Measurements from ENCODE around the gene AGAP3.

Gene AGAP3

GRCh38 chr7:151117565-151117964, 31.3 kb downstream of the AGAP3 start:
- no peak overlapping the region for H3K4me3 ChIP-seq (ENCODE audit: control insufficient read depth, low read depth, low read length)
- TF ChIP-seq, protein P1, sequence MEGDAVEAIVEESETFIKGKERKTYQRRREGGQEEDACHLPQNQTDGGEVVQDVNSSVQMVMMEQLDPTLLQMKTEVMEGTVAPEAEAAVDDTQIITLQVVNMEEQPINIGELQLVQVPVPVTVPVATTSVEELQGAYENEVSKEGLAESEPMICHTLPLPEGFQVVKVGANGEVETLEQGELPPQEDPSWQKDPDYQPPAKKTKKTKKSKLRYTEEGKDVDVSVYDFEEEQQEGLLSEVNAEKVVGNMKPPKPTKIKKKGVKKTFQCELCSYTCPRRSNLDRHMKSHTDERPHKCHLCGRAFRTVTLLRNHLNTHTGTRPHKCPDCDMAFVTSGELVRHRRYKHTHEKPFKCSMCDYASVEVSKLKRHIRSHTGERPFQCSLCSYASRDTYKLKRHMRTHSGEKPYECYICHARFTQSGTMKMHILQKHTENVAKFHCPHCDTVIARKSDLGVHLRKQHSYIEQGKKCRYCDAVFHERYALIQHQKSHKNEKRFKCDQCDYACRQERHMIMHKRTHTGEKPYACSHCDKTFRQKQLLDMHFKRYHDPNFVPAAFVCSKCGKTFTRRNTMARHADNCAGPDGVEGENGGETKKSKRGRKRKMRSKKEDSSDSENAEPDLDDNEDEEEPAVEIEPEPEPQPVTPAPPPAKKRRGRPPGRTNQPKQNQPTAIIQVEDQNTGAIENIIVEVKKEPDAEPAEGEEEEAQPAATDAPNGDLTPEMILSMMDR (conservative IDR thresholded peaks at IDR 0.05; ENCODE audit: control insufficient read depth, insufficient read depth, low read depth, low read length) = no peak
- no peak for DNase-seq (ENCODE audit: low read depth)

GRCh38 chr7:151118108-151119054, 32.1 kb downstream of the AGAP3 start:
- DNase-seq (ENCODE audit: low read depth) = no peak
- TF ChIP-seq, protein P1 (conservative IDR thresholded peaks at IDR 0.05; ENCODE audit: control insufficient read depth, insufficient read depth, low read depth, low read length) = no peak
- no peak overlapping the region for H3K4me3 ChIP-seq (ENCODE audit: control insufficient read depth, low read depth, low read length)

GRCh38 chr7:151119055-151119415, 32.8 kb downstream of the AGAP3 start:
- DNase-seq (ENCODE audit: low read depth) = no peak
- no peak overlapping the region for H3K4me3 ChIP-seq (ENCODE audit: control insufficient read depth, low read depth, low read length)

DNA sequence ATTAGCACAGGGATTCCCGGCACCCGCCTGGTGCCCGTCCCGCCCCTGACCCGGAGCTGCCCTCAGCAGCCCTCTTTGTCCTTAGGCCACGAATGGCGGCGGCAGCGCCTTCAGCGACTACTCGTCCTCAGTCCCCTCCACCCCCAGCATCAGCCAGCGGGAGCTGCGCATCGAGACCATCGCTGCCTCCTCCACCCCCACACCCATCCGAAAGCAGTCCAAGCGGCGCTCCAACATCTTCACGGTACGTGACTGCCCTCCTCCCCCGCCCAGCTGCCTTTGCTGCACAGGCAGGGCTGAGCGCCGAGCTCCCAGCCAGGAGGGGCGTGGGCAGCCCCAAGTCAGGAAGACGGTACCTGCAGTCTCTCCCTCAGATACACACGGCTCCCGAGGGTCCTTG, 33.6 kb downstream of the AGAP3 start:
- TF ChIP-seq, protein P1 (conservative IDR thresholded peaks at IDR 0.05; ENCODE audit: control insufficient read depth, insufficient read depth, low read depth, low read length) = no peak
- DNase-seq (ENCODE audit: low read depth) = no peak
- H3K4me3 ChIP-seq (ENCODE audit: control insufficient read depth, low read depth, low read length) = no peak overlapping the region

More at GRCh38 chr7:151119055-151119415, 32.8 kb downstream of the AGAP3 start:
- TF ChIP-seq, protein P1 (conservative IDR thresholded peaks at IDR 0.05; ENCODE audit: control insufficient read depth, insufficient read depth, low read depth, low read length) = no peak

- TF ChIP-seq, protein P1 (conservative IDR thresholded peaks at IDR 0.05; ENCODE audit: control insufficient read depth, insufficient read depth, low read depth, low read length) = no peak
- no peak overlapping the region for H3K4me3 ChIP-seq (ENCODE audit: control insufficient read depth, low read depth, low read length)
- DNase-seq (ENCODE audit: low read depth) = no peak
These were observed 34.6 kb downstream of the AGAP3 start for GRCh38 chr7:151120896-151121295.

DNA sequence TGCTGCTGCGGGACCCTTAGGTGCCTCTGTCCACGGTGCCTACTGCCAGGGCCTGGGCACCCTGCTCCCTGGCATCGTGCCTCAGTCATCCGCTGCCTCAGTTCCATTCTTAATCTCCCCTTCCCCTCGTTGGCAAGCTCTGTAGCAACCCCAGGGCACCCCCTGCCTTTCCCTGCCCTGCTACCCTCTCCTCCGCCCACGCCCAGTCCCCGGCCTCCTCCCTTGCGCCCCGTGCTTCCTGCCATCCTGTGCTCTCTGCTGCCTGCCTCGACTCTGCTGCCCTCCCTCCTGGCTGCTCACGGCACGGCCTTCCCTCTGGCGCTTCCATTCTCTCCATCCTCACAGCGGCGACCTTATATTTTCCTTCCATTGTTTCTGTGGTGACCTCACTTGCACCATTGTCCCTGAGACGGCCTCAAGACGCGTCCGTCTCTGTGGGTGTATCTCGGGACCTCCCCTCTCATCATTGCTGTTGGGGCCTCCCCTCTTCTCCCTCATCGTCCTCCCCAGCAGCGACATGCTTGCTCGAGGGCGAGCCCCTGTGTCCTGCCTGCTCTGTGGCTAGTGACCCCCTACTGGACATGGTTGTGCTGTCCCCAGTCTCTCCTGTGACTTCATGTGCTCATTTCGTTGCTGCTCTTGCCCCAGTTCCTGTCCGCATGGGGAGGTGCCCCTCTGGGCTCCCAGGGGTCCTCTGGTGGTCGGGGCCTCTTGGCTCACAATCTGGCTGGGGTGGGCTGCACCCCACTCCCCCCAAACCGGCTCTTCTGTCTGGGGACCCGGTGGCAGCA, 35.3 kb downstream of the AGAP3 start:
- TF ChIP-seq, protein P1 (conservative IDR thresholded peaks at IDR 0.05; ENCODE audit: control insufficient read depth, insufficient read depth, low read depth, low read length) = no peak
- no peak overlapping the region for H3K4me3 ChIP-seq (ENCODE audit: control insufficient read depth, low read depth, low read length)
- no peak for DNase-seq (ENCODE audit: low read depth)
